Measurements from ENCODE around the gene MT4. TPM values are rescaled to one million over a fixed set of nuclear protein-coding genes. Genes with fewer than 3 reads are reported as not detected.

MT4 gene
- polyA plus RNA-seq, 2 of the 4 experiments (the other 2 are of a cell fraction): not detected

DNA sequence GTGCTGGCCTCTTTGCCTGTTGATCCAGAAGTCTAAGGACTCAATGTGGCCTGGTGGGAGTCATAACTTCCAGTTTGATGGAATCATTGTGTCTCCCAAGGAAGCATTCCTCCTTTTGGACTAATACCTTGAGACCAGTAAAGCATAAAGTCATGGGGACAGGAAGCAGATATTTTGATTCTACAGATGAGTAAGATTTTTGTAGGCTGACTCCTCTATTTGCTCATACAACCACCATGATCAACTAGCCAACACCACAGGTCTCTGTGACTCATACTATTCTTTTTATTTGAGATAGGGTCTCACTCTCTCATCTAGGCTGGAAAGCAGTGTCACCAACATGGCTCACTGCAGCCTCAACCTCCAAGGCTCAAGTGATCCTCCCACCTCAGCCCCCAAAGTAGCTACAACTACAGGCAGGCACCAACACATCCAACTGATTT lies 49.7 kb downstream of the MT4 start:
- TF ChIP-seq MAZ (IDR thresholded peaks at IDR 0.05; ENCODE audit: borderline replicate concordance, low read depth, low read length) (no peak), JUNB (IDR thresholded peaks at IDR 0.05) (peak; percentile 39), FOSL2 (IDR thresholded peaks at IDR 0.05) (peak; percentile 50), FOSL2 (CRISPR knock-in tag; IDR thresholded peaks at IDR 0.05) (peak; percentile 65)
- Histone ChIP-seq H3K9me3 (no peaks in the 10 kb centered on the region), H3K4me1 (peaks cover 46% of the 10 kb centered on the region), H3K27ac (peak overlapping the region; percentile 7 to 47), H3K4me3 (no peak overlapping the region), H3K4me2 (peak overlapping the region; percentile 38)
- DNase-seq (ENCODE audit: low read depth in 1 of 2, low spot score in 1 of 2) (peak in 1 of 2 experiments; percentile 37), FAIRE-seq (no peak), ATAC-seq (peak in 1 of 2 experiments; percentile 24; a peak in 2 of 6 replicates)
- ChIA-PET POLR2A (interaction anchor here (1.4 kb wide), 1 partner anchor 8 kb away, joined by 4 read pairs; no protein-coding TSS in a partner anchor), CTCF (interaction anchor here (4.6 to 19.7 kb wide), 2 partner anchors 8 to 31 kb away, joined by 14 to 340 read pairs; partner anchors contain the start of genes MT1A, MT1B and MT1F)

DNA sequence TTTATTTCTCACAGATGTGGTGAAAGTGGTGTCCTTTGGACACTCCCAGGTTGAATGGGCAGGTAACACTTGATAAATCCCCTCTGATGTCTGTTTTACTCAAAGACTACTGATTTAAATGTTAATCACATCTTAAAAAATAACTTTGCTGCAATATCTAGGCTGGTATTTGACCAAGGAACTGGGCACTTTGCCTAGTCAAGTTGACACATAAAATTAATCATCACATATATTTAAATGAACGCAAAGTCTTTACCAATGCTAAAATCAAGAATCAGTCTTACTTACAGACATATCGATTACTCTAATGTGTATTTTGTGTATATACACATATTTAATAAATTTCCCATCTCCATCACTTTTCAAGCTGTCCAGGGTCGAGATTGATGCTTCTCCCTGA lies 50.5 kb downstream of the MT4 start:
- 61% methylated on average over 3 of the region's 3 CpGs for WGBS (ENCODE audit: missing lambda C conversion rate)
- H3K4me3 ChIP-seq: no peak overlapping the region
- CTCF ChIA-PET: interaction anchor here (4.6 to 19.7 kb wide), 2 partner anchors 9 to 30 kb away, joined by 14 to 340 read pairs; partner anchors contain the start of genes MT1A, MT1B and MT1F
- H3K9me3 ChIP-seq: no peaks in the 10 kb centered on the region
- peak overlapping the region; percentile 7 to 47; a peak in 4 of 6 replicates for H3K27ac ChIP-seq
- POLR2A ChIA-PET: interaction anchor here (1.4 kb wide), 1 partner anchor 9 kb away, joined by 4 read pairs; no protein-coding TSS in a partner anchor
- TF ChIP-seq, protein P1, sequence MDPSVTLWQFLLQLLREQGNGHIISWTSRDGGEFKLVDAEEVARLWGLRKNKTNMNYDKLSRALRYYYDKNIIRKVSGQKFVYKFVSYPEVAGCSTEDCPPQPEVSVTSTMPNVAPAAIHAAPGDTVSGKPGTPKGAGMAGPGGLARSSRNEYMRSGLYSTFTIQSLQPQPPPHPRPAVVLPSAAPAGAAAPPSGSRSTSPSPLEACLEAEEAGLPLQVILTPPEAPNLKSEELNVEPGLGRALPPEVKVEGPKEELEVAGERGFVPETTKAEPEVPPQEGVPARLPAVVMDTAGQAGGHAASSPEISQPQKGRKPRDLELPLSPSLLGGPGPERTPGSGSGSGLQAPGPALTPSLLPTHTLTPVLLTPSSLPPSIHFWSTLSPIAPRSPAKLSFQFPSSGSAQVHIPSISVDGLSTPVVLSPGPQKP (IDR thresholded peaks at IDR 0.05; ENCODE audit: low read depth, low read length): no peak
- TF ChIP-seq CBX8 (IDR thresholded peaks at IDR 0.05): no peak
- no peak for TF ChIP-seq EHMT2 (IDR thresholded peaks at IDR 0.05; ENCODE audit: low read depth)
- no peak for TF ChIP-seq CHD4 (IDR thresholded peaks at IDR 0.05; ENCODE audit: borderline replicate concordance)
- TF ChIP-seq ZFP36 (IDR thresholded peaks at IDR 0.05; ENCODE audit: borderline replicate concordance, partially characterized antibody): no peak
- TF ChIP-seq ZC3H11A (IDR thresholded peaks at IDR 0.05): no peak
- no peak for TF ChIP-seq ZSCAN20 (CRISPR knock-in tag; IDR thresholded peaks at IDR 0.05)
- TF ChIP-seq EHF (CRISPR knock-in tag; IDR thresholded peaks at IDR 0.05): no peak
- no peak for TF ChIP-seq SMC3 (IDR thresholded peaks at IDR 0.05)
- TF ChIP-seq, protein P2, sequence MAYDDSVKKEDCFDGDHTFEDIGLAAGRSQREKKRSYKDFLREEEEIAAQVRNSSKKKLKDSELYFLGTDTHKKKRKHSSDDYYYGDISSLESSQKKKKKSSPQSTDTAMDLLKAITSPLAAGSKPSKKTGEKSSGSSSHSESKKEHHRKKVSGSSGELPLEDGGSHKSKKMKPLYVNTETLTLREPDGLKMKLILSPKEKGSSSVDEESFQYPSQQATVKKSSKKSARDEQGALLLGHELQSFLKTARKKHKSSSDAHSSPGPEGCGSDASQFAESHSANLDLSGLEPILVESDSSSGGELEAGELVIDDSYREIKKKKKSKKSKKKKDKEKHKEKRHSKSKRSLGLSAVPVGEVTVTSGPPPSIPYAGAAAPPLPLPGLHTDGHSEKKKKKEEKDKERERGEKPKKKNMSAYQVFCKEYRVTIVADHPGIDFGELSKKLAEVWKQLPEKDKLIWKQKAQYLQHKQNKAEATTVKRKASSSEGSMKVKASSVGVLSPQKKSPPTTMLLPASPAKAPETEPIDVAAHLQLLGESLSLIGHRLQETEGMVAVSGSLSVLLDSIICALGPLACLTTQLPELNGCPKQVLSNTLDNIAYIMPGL (CRISPR knock-in tag; IDR thresholded peaks at IDR 0.05; ENCODE audit: borderline replicate concordance): no peak
- TF ChIP-seq HOXA7 (CRISPR knock-in tag; IDR thresholded peaks at IDR 0.05): no peak
- TF ChIP-seq RFX5 (IDR thresholded peaks at IDR 0.05): no peak
- TF ChIP-seq NPAS2 (CRISPR knock-in tag; IDR thresholded peaks at IDR 0.05; ENCODE audit: borderline replicate concordance): no peak
- TF ChIP-seq, protein P3, sequence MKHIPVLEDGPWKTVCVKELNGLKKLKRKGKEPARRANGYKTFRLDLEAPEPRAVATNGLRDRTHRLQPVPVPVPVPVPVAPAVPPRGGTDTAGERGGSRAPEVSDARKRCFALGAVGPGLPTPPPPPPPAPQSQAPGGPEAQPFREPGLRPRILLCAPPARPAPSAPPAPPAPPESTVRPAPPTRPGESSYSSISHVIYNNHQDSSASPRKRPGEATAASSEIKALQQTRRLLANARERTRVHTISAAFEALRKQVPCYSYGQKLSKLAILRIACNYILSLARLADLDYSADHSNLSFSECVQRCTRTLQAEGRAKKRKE (CRISPR knock-in tag; IDR thresholded peaks at IDR 0.05; ENCODE audit: low read depth): no peak
- no peak for FAIRE-seq
- H3K4me1 ChIP-seq: peaks cover 38% of the 10 kb centered on the region
- no peak for ATAC-seq
- peak overlapping the region; percentile 38 for H3K4me2 ChIP-seq
- no peak for DNase-seq (ENCODE audit: low read depth in 1 of 2, low spot score in 1 of 2)

DNA sequence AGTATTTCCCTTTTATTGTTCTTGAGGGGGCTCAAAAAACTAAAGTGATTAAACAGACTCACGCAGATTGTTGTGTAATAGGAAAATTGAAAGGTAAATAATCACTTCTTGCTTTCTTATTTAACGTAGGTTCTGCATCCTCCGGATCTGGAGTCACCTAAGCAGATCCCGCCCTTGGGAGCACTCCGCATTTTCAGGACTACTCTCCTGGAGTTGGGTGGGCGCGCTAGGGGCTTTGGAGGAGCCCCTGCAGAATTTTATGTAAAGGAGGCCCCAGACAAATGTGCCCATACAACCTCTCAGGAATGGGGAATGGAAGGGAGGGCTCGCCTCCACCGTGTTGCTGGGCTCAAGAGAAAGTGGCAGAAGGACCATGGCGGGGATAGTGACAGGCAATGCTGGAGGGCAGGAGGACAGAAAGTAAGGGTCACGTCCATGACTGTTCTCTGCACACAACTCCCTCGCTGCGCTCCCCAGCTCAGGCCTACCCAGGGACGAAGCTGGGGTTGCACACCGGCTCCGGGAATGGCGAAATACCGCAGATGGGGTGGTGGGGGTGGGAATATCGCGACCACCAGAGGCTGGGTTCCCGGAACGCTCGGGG lies 51.8 kb downstream of the MT4 start:
- Histone ChIP-seq H3K4me1 (peaks cover 24% of the 10 kb centered on the region), H3K27ac (no peak overlapping the region), H3K4me3 (no peak overlapping the region), H3K9me3 (no peaks in the 10 kb centered on the region), H3K4me2 (no peak overlapping the region)
- DNase-seq (ENCODE audit: low read depth in 1 of 2, low spot score in 1 of 2) (no peak), FAIRE-seq (no peak), ATAC-seq (no peak)
- POLR2A ChIA-PET: no interaction called here
- 91% methylated on average over 23 of the region's 23 CpGs for WGBS (ENCODE audit: missing lambda C conversion rate)
- CTCF ChIA-PET: interaction anchor here (0.6 to 19.7 kb wide), 3 partner anchors 10 to 178 kb away, joined by 3 to 340 read pairs (median 14); partner anchors contain the start of genes MT1A, MT1B and MT1F
- TF ChIP-seq, protein P4, sequence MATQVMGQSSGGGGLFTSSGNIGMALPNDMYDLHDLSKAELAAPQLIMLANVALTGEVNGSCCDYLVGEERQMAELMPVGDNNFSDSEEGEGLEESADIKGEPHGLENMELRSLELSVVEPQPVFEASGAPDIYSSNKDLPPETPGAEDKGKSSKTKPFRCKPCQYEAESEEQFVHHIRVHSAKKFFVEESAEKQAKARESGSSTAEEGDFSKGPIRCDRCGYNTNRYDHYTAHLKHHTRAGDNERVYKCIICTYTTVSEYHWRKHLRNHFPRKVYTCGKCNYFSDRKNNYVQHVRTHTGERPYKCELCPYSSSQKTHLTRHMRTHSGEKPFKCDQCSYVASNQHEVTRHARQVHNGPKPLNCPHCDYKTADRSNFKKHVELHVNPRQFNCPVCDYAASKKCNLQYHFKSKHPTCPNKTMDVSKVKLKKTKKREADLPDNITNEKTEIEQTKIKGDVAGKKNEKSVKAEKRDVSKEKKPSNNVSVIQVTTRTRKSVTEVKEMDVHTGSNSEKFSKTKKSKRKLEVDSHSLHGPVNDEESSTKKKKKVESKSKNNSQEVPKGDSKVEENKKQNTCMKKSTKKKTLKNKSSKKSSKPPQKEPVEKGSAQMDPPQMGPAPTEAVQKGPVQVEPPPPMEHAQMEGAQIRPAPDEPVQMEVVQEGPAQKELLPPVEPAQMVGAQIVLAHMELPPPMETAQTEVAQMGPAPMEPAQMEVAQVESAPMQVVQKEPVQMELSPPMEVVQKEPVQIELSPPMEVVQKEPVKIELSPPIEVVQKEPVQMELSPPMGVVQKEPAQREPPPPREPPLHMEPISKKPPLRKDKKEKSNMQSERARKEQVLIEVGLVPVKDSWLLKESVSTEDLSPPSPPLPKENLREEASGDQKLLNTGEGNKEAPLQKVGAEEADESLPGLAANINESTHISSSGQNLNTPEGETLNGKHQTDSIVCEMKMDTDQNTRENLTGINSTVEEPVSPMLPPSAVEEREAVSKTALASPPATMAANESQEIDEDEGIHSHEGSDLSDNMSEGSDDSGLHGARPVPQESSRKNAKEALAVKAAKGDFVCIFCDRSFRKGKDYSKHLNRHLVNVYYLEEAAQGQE (IDR thresholded peaks at IDR 0.05): no peak
- TF ChIP-seq FOSB (CRISPR knock-in tag; IDR thresholded peaks at IDR 0.05) (no peak), MAFK (IDR thresholded peaks at IDR 0.05; ENCODE audit: partially characterized antibody) (no peak), HOXB5 (CRISPR knock-in tag; IDR thresholded peaks at IDR 0.05) (no peak), RCOR1 (IDR thresholded peaks at IDR 0.05; ENCODE audit: low read depth, low read length) (no peak), SMC3 (IDR thresholded peaks at IDR 0.05) (no peak), CHD4 (IDR thresholded peaks at IDR 0.05; ENCODE audit: borderline replicate concordance) (no peak), POLR2AphosphoS2 (conservative IDR thresholded peaks at IDR 0.05; ENCODE audit: low read length) (no peak), FOXS1 (CRISPR knock-in tag; IDR thresholded peaks at IDR 0.05) (no peak), FOSL2 (IDR thresholded peaks at IDR 0.05) (no peak), FOSL2 (CRISPR knock-in tag; IDR thresholded peaks at IDR 0.05) (no peak), KDM1A (IDR thresholded peaks at IDR 0.05; ENCODE audit: low read depth) (no peak)

Measured in A549 (cell line).